Kidney (tissue), 14 donors: ENCODE data around the gene PMEPA1. TPM values are rescaled to one million over a fixed set of nuclear protein-coding genes. Genes with fewer than 3 reads are reported as not detected.

Experiments used
- DNase-seq, 5 donors: peaks; one replicate each; pipeline ENCODE4 v3.0.0-alpha.2; 2013 to 2020
- FAIRE-seq: peaks from 2 replicates; lab custom pipeline; 2012; peaks lifted over from hg19 to GRCh38; lab: Jason Lieb, UNC
- H3K27ac ChIP-seq, 2 donors: one replicate each; pipeline ENCODE4 v1.7.0; 2013; ENCODE audit warnings: low read depth in 2 of 2, low read length in 2 of 2, inconsistent platforms in 1 of 2
- H3K27me3 ChIP-seq: one replicate; pipeline ENCODE4 v1.7.1; 2013; ENCODE audit warnings: low read length, inconsistent platforms; ENCODE audit not compliant: control insufficient read depth, insufficient read depth
- H3K36me3 ChIP-seq, 3 donors: one replicate each; pipeline versions ENCODE4 v1.7.0 to v1.7.1; 2013; ENCODE audit warnings: low read length in 3 of 3, control low read depth in 1 of 3, inconsistent platforms in 1 of 3; ENCODE audit not compliant: insufficient read depth in 3 of 3, control insufficient read depth in 2 of 3
- H3K4me1 ChIP-seq, 3 donors: one replicate each; pipeline versions ENCODE4 v1.7.0 to v1.7.1; 2013; ENCODE audit warnings: low read length in 3 of 3, inconsistent platforms in 1 of 3, low read depth in 1 of 3; ENCODE audit not compliant: control insufficient read depth in 2 of 3, insufficient read depth in 2 of 3
- H3K4me3 ChIP-seq, 3 donors: one replicate each; pipeline versions ENCODE4 v1.7.0 to v1.8.1; 2013; ENCODE audit warnings: low read length in 3 of 3, control low read depth in 1 of 3, inconsistent platforms in 1 of 3
- H3K9ac ChIP-seq, 3 donors: one replicate each; pipeline versions ENCODE4 v1.7.0 to v1.7.1; 2013; ENCODE audit warnings: low read length in 3 of 3, control low read depth in 1 of 3, inconsistent platforms in 1 of 3
- H3K9me3 ChIP-seq, 3 donors: one replicate each; pipeline versions ENCODE4 v1.7.0 to v1.7.1; 2013; ENCODE audit warnings: low read length in 3 of 3, control low read depth in 1 of 3, inconsistent platforms in 1 of 3; ENCODE audit not compliant: control insufficient read depth in 2 of 3, insufficient read depth in 1 of 3
- CTCF ChIP-seq: IDR thresholded peaks from 3 replicates; pipeline ENCODE4 v1.5.1; 2012; ENCODE audit warnings: mild to moderate bottlenecking, moderate library complexity, borderline replicate concordance; ENCODE audit not compliant: insufficient read depth; ENCODE audit errors: extremely low read depth
- intact Hi-C: fragments of 100-400 bp; cut with DNase I; formaldehyde crosslinking; loops from one replicate; pipeline ENCODE4 v1.11.1; 2022
- polyA plus RNA-seq: library from polyadenylated mRNA; stranded (reverse); fragments of 350-450 nt; fragmentation: Illumina TruSeq; extraction: RNeasy Lipid Tissue Mini Kit (QIAGEN cat#74804); gene quantifications from one replicate; pipeline ENCODE4 v1.2.3, GENCODE V29; 2014; ENCODE audit warnings: low read depth, low replicate concordance; ENCODE audit not compliant: insufficient read depth
- total RNA-seq: library from RNA; stranded (reverse); fragmentation: NEBNext Ultra II Directional; extraction: Animal tissue kit (Norgen Biotek cat#: 25700); gene quantifications from one replicate; pipeline ENCODE4 v1.2.1, GENCODE V29; 2021
- donor health status: control.
- donor health status: control.
- donor health status: control.
- donor health status: control.
- donor health status: control.
- donor health status: DM: yes; HTN: yes; CAD: no.
- donor health status: Normal renal cell carcinoma (clear cell type).

PMEPA1 gene
- total and polyA plus RNA-seq, 2 donors from 2014 or later, result 12.9 to 30.4 TPM

- DNase-seq (no peak), FAIRE-seq (no peak)
- Histone ChIP-seq H3K36me3 (no peaks in the 10 kb centered on the region), H3K4me1 (peaks cover 0 to 7% (median 2%) of the 10 kb centered on the region in 3 donors), H3K9ac (no peak overlapping the region), H3K27ac (no peak overlapping the region), H3K4me3 (no peak overlapping the region), H3K9me3 (no peaks in the 10 kb centered on the region), H3K27me3 (no peaks in the 10 kb centered on the region)
- TF ChIP-seq CTCF, result no peak
- intact Hi-C loops, result no loop called here
Observed at GRCh38 chr20:57669632-57670031, 40.2 kb downstream of the PMEPA1 start.

- no peaks in the 10 kb centered on the region for H3K9me3 ChIP-seq
- DNase-seq (peak in 1 of 5 donors; percentile 55), FAIRE-seq (no peak)
- TF ChIP-seq CTCF, result no peak
- H3K4me3 ChIP-seq, result no peak overlapping the region
- peaks cover 0 to 7% (median 2%) of the 10 kb centered on the region in 3 donors for H3K4me1 ChIP-seq
- H3K36me3 ChIP-seq, result no peaks in the 10 kb centered on the region
- peak overlapping the region in 1 of 2 donors; percentile 23 for H3K27ac ChIP-seq
- intact Hi-C loops, result no loop called here
- H3K27me3 ChIP-seq, result no peaks in the 10 kb centered on the region
- no peak overlapping the region for H3K9ac ChIP-seq
Observed at GRCh38 chr20:57667924-57668782, 41.7 kb downstream of the PMEPA1 start.

- H3K36me3 ChIP-seq, result no peaks in the 10 kb centered on the region
- no peak overlapping the region for H3K4me3 ChIP-seq
- intact Hi-C loops, result no loop called here
- no peak overlapping the region for H3K27ac ChIP-seq
- FAIRE-seq (no peak), DNase-seq (peak in 1 of 5 donors; percentile 73)
- no peaks in the 10 kb centered on the region for H3K9me3 ChIP-seq
- TF ChIP-seq CTCF, result no peak
- H3K4me1 ChIP-seq, result peaks cover 0 to 7% (median 2%) of the 10 kb centered on the region in 3 donors
- H3K27me3 ChIP-seq, result no peaks in the 10 kb centered on the region
- no peak overlapping the region for H3K9ac ChIP-seq
Observed at GRCh38 chr20:57667388-57667787, 42.4 kb downstream of the PMEPA1 start.

GRCh38 chr20:57666834-57667157, 43.0 kb downstream of the PMEPA1 start:
- Histone ChIP-seq H3K4me1 (peaks cover 0 to 11% (median 5%) of the 10 kb centered on the region in 3 donors), H3K9ac (no peak overlapping the region), H3K27ac (no peak overlapping the region), H3K36me3 (no peaks in the 10 kb centered on the region), H3K4me3 (no peak overlapping the region), H3K9me3 (no peaks in the 10 kb centered on the region), H3K27me3 (no peaks in the 10 kb centered on the region)
- FAIRE-seq (no peak), DNase-seq (peak in 1 of 5 donors; percentile 21)
- intact Hi-C loops, result no loop called here
- TF ChIP-seq CTCF, result no peak
